Daoy (cell line): ENCODE data around the gene TUBA4A. TPM values are rescaled to one million over a fixed set of nuclear protein-coding genes. Genes with fewer than 3 reads are reported as not detected.

Source experiments
- DNase-seq: peaks from one replicate; pipeline ENCODE4 v3.0.0-alpha.2; 2015; ENCODE audit warnings: low read depth
- total RNA-seq: library from RNA; depleted of rRNA; stranded (reverse); fragments of >200 nt; shearing (Covaris generic); gene quantifications from 2 replicates; pipeline ENCODE4 v1.2.3, GENCODE V29; 2014

TUBA4A gene
- total RNA-seq, 1 experiment from 2014 or later: 79.9 TPM

DNA sequence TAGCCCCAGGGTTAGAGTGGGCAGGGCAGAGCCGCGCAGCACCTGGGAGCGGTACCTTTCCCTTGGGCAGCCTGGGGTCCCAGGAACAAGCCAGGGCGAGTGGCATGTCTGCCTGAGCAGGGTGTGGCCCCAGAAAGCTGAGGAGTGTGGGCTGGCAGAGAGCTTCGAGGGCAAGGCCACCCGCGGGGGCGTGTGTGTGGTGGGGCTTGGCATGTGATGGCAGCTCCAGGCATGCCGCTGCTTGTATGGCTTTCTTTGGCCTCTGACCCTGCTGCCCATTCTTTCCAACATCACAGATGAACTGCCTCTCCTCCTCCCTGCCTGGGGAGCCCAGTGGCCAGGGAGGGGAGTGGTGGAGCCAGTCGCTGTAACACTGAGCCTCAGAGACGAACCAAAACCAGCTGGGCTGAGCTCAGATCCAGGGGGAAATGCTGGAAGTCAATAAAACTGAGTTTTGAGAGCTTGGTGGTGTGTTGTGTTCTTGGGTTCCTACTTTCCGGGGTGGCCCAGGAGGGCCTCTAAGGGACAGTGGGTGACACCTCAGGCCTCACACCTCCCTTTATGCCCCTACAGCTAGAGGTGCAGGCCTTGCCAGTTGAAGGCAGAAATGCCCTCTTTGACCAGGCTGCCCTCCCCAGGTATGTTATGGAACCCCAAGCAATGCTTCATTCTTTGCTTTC, 32.9 kb upstream of the TUBA4A start:
- DNase-seq: no peak

DNA sequence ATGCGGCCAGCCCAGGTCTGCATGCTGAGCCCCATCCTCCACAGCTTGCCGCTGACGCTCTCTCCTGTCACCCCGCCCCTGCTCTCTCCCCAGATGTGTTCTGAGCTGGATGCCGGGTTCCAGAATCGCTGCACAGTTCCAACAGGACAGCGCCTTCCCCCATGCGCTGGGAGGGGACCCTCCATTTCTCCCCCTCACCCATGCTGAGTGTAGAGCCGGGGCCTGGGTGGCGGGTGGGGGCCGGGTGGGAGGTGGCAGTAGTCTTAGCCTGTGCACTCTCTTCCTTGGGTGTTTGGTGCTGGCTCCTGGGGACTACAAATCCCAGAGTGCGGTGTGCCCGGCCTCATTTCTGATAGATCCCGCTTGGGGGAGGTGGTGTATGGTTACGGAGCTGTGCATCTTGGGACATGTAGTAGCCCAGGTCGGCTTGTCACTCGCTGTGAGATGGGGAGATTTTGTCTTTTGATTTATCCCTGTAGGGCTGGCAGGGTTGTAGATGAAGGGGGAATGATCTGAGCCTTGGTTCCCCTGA, 32.2 kb upstream of the TUBA4A start:
- no peak for DNase-seq

DNA sequence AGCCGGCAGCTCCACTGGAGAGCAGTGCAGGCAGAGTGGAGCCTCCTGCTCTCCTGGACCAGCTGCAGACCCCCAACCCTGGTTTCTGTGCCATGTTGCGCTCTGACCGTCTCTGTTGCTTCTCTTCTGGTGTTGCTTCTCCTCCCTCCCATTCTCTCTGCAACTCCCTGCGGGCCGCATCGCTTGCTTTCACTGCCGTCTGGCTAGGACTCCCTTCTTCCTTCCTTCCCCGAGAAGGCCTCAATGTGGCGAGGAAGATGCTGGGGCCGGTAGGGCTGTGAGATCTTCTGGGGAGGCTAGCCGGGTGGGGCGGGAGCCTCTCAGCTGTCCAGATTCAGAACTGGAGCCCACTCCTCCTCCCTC, 31.6 kb upstream of the TUBA4A start:
- no peak for DNase-seq

DNA sequence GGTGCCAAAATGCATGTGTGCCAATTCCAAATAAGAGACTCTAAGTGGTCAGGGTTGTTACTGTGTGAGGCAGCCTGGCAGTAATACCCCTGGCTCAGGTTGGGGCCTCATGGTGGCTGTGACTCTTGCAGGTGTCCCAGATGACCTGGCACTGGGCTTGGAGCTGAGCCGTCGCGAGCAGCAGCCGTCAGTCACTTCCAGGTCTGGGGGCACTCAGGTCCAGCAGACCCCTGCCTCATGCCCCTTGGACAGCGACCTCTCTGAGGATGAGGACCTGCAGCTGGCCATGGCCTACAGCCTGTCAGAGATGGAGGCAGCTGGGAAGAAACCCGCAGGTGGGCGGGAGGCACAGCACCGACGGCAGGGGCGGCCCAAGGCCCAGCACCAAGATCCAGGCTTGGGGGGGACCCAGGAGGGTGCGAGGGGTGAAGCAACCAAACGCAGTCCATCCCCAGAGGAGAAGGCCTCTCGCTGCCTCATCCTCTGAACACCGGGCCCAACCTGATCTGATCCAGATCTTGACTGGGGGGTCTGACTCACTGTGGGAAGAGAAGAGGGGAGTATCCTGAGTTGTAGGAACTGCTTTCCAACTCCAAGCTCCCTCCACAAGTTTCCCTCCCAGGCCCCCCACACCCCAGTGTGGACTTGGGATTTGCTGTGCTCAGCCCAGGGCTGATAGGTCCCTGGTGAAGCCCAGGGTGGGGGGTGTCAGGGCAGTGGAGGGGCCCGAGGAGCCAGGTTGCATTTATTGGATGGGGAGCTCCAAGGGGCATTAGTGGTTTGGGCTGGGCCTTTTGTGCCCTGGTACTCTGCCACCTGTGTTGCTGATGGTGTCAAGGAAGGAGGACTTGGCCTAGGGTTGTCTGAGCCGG, 31.0 kb upstream of the TUBA4A start:
- DNase-seq: no peak

DNA sequence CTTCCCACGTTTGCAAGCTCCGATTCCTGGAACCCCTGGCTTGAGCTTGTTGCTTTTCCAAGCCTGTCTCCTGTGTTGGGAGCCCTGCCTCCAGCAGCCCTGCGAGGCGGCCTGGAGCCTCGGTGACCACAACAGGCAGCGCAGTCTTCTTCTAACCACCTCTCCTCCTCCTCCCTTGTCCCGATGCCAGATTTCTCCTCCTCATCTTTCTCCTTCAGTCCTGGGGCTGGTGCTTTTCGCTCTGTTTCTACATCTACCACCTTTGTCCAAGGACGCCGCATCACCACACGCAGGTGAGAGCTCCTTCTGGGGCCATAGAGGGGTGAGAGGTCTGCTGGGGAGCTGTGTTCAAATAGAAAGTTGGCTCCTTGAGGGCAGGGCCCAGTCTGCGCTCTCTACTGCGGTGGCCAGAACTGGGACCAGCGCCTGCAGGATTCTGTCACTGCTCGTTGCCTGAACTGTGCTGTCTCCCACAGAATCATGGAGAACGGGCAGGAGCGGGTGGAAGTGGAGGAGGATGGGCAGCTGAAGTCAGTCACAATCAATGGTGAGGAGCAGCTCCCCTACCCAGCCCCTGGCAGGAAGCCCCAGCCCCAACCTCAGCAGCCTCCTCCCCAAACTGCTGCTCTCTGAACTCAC, 29.3 kb upstream of the TUBA4A start:
- DNase-seq: no peak

DNA sequence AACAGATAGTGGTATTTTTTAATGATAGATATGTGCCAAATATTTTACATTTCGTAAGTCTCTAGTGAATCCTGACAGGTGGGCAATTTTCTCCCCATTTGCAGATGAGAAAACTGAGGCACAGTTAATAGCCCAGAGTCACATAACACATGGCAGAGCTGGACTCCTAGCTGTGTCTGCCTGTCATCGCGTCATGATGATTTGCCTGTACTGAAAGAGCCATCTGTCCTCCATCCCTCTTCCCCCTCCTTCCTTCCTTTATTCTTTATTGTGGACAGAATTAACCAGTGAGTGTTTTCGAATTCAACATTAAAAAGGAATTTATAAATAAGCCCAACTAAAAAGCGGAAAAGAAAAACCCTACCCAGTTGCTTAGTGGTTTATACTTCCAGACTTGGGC, 28.7 kb upstream of the TUBA4A start:
- no peak for DNase-seq

DNA sequence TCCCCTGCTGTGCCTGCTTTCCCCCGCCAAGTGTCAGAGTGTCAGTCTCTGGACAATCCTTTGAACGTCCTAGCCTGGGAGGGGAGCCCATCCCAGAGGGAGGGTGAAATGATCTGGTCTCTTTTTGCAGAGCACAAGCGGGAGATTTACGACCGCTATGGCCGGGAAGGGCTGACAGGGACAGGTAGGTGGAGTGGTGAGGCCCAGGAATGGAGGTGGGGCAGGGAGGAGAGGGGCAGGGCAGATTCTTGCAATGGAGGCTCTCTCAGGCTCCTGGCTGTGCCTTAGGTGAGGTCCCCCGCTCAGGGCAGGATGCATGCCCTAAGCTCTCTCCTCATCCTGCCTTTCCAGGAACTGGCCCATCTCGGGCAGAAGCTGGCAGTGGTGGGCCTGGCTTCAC, 27.9 kb upstream of the TUBA4A start:
- no peak for DNase-seq

DNA sequence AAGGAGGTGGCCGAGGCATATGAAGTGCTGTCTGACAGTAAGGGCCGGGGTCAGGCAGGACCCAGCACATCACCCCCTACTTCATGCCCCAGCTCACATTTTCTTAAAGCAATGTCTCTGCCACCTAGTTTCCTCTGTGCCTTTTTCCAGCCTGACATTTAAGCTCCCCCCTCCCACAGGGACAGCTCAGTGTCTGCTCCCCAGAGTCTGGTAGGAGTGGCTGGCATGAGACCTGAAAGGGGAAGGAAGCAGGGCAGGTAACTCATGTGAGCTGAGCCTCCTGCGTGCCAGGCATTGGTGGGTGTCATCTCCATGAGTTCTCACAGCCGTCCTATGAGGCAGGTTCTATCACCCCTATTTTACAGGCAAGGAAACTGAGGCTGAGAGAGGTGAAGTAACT, 26.9 kb upstream of the TUBA4A start:
- no peak for DNase-seq

DNA sequence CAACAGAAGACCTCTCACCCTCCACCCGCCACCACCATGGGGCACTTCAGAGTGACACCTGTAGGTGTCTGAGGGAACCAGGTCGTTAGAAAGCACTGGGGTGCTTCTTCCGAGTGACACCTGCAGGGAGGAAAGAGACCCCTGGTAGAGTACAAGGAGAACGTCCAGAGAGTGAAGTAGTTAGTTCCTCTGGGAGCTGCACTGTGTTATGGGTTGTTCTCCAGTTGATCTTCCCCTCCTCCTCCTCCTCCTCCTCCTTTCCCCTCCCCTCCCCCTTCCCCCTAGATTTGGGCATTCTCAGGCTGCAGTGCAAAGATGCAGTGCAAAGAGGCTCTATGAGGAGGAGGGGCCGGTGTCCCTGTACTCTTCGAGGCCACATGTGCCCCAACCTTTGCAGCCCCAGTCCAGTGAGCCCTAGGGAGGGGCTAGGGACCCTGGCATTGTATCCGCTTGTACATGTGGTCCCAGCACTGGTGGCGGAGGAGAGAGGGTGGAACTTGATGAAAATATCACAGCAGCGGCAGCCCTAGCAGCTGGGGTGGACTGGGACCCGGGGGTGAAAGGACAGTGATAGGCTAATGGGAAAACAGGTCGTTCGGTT, 26.3 kb upstream of the TUBA4A start:
- no peak for DNase-seq

DNA sequence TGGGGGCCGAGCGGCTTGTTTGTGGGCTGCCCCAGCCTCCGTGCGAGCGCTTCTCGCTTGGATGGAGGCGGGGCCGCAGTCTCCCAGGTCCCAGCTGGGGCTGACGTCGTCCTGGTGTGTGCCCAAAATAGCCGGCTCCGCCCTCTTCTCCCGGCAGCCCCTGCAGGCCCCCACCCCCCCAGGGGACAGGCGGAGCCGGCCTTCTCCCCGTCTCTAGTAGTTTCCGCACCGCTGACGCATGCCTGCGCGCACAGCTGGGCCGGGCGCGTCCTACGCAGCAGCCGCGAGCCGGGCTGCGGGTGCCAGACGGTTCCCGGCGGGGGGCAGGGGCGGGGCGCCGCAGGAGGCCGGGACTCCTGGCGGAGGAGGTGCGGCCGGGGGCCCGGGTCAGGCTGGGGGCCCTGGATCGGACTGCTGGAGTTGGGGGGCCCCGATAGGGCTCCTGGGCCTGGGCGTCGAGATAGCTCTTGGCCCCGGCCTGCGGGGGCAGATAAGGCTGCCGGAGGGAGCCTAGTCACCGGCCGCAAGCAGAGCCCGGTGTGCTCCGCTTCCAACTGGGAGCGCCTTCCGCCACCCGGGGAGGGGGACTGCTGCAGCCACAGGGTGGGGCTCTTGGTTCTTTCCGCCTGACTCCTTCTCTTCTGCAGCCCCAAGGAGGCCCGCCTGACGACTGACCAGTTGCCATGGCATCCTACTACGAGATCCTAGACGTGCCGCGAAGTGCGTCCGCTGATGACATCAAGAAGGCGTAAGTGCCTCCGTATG, 25.6 kb upstream of the TUBA4A start, which contains the start of gene DNAJB2:
DNAJB2 (plus strand) TSS at position 216 of the 765 bp plus-strand sequence; CDS start at position 684, 468 bp downstream.
- peak; percentile 99 for DNase-seq

DNA sequence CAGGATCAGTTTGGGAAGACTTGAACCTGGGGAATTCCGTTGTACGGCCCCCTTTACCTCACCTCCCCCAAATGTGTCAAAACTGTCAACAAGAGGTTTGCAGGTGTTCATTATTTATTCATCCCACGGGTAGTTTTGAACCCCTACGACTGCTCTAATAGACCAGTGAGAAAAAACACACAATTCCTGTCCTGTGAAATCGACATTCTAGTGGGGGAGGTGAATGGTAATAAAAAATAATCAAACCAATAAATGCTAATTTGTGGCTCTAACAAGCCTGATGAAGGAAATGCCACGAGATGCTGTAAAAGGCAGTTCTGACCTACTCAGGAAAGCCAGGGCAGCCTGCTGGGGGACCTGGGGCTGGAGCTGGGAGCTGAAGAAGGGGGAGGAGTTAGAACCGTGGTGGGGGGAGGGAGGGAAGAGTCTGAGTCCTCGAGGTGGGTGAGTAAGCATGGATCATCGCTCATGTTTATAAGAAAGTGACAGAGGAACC, 25.0 kb upstream of the TUBA4A start:
- no peak for DNase-seq

DNA sequence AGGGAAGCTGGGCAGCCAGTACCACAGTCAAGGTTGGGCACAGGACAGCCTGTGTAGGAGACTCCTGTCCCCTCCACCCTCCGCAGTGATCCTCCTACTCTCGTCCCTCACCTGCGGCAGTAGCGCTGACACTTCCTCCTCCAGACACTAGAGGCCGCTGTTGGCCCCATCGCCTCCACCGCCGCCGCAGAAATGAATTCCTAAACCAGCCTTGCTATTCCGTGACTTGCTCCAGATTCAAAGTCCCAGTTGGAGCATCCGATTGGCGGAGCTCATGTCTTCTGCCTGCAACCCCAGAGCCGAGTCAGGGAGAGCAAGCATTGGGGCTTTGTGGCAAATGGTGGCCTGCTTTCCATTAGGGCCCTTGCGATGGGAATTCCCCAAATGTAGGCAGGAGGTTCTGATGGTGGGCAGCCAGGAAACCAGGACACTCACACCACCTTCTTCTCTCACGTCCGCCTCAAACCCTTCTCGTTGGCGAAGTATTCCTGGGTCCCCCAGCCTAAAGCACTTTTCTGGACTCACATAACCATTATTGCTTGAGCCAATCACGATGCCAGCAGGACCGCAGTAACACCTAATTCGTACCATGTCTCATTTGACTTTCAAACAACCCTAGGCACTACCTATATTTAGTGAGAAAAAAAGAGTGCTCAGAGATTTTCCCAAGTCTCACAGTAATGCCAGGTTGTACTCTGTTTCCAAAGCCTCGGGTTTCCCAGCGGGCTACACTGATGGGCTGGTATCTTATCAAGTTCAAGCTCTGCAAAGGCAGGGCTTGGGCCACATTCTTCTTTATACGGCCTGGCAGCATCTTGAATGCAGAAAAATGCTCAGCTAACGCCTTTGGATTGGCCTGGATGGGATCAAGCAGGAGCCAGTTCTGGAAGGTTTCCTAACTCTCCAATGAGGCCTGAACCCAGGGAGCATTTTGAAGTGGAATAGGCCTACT, 24.3 kb upstream of the TUBA4A start:
- DNase-seq: peak; percentile 80

DNA sequence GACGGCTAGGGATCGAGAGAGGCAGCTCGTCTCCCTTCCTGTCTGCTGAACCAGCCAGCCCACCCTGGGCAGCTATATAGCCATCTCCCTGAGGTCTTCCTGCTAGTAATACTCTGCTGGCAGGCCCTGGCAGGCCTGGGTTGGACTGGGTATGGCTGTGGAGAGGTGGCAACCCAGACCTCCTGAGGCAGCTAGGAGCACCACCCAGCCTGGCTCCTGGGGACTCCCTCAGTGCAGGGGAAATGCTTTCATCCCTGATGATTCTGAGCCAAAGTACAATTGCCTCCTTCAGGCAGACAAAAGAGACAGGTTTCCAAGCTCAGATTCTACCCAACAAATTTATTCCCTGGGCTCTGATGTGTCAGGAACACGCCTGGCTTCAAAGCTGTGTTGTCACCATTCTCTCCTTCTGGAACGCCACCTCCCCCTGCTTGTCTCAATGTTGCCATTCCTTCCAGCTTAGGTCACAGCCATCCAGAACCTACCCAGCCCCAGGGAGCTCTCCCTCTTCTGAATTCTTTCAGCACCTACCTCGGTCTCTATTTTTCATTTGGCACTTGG, 20.7 kb upstream of the TUBA4A start:
- DNase-seq: peak; percentile 94

DNA sequence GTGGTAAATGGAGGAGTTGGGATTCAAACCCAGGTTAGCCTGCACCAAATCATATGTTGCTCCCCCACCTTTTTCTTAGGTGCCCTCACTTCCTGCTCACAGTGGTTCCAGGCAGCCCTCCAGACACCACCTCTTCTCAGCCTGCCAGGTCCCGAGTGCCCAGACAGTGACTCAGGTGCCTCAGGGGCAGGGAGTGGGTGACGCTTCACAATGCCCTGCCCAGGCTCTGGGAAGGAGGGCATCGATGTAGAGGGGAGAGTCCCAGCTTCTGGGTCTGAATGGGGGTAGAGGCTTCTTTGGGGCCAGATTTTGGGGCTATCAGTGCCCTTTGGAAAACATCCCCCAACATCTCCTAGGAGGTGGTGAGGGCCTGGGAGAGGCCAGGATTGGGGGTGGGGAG, 20.2 kb upstream of the TUBA4A start:
- DNase-seq: peak; percentile 95

DNA sequence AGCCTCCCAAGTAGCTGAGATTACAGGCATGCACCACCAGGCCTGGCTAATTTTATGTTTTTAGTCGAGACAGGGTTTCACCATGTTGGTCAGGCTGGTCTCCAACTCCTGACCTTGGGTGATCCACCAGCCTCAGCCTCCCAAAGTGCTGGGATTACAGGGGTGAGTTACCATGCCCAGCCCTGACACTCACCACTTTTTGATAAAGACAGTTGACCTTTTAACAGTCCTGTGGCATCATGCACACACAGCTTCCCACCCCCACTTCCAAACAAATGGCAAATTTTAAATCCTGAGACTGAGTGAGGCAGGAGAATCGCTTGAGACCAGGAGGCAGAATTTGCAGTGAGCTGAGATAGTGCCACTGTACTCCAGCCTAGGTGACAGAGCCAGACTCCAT, 19.3 kb upstream of the TUBA4A start:
- DNase-seq: peak; percentile 57

DNA sequence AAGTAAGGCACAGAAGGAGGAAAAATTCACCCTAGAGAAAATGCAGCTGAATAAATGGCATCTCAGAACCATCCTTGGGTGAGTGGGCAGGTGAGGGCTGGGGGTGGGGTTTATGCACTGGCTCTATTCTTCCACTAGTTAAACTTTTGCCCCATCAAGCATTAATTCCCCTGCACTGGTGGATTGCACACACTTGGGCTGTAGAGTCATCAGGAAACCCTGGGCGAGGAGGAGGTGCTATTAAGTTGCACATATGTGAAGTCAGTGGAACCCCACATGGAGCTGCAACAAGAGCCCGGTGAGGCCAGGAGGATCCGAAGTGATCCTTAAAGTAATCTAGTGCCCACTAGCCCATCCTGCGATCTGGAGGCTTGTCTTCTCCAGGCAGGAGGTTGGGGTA, 18.6 kb upstream of the TUBA4A start:
- no peak for DNase-seq

DNA sequence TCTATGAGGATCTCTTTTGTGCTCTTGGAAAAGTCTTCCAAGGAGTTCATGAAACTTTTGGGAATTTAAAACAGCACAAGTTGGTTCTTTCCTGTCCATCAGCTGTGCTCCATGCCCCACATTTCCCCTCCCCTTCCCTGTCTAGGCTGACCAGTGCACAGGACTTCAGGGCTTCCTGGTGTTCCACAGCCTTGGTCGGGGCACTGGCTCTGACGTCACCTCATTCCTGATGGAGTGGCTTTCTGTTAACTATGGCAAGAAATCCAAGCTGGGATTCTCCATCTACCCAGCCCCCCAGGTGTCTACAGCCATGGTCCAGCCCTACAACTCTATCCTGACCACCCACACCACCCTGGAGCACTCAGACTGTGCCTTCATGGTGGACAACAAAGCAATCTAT, 17.3 kb upstream of the TUBA4A start:
- DNase-seq: no peak

DNA sequence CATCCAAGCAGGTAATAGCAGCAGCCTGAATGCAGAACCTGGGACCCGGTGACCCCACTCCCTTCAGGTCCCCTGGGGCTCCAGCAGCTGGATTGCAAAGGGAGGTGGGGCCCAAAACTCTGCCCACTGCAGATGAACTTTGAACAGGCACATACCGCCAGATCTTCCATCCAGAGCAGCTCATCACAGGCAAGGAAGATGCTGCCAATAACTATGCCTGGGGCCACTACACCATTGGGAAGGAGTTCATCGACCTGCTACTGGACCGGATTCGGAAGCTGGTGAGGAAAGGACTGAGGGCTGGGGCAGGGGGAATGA, 16.3 kb upstream of the TUBA4A start:
- DNase-seq: no peak

DNA sequence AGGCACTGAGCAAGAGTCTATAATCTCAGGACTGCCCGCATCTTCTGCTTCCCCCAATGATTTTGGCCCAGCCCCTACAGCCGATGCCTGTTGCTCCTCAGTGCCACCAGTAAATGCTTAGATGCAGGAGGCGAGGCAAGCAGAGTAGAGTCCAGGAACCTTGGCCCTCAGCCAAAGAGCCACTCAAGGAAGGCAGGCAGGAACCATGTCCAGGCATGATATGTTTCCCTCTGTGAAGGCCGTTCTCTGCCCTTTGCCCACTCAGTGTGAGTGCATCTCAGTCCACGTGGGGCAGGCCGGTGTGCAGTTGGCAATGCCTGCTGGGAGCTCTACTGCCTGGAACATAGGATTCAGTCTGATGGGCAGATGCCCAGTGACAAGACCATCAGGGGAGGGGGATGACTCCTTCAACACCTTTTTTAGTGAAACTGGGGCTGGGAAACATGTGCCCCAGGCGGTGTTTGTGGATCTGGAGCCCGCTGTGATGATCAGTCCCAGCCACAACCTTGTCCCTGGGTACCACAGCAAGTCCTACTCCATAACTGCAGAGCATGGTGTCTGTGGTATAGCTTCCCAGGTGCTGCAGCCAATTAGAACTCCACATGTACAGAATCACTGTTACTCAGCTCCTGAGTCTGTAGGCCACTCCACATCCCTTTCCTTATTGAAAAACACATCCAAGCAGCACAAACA, 15.8 kb upstream of the TUBA4A start:
- DNase-seq: no peak
